Gastroesophageal sphincter (tissue), 3 donors: ENCODE measurements around the gene NFIL3.

ENCODE experiments used
- EP300 ChIP-seq: sonication (generic); formaldehyde crosslinking; IDR thresholded peaks from one replicate; pipeline ENCODE4 v1.6.1; 2017; ENCODE audit warnings: antibody characterized with exemption, mild to moderate bottlenecking
- POLR2A ChIP-seq, 2 donors: fragments of 450-650 bp; IDR thresholded peaks; one replicate each; pipeline ENCODE4 v1.6.1; 2017; ENCODE audit warnings: antibody characterized with exemption in 2 of 2, mild to moderate bottlenecking in 2 of 2, moderate library complexity in 1 of 2
- POLR2AphosphoS5 ChIP-seq: sonication (generic); formaldehyde crosslinking; IDR thresholded peaks from one replicate; pipeline ENCODE4 v1.6.1; 2017; ENCODE audit warnings: antibody characterized with exemption
- TF ChIP-seq, protein P1 (sequence below), 4 experiments: fragments of 200-600 bp in 2 of 4; fragments of 450-650 bp in 2 of 4; sonication (generic) in 1 of 4; IDR thresholded peaks; one replicate each; pipeline ENCODE4 v1.5.1; 2017 to 2019; ENCODE audit warnings: antibody characterized with exemption in 4 of 4, mild to moderate bottlenecking in 2 of 4, moderate library complexity in 2 of 4

DNA sequence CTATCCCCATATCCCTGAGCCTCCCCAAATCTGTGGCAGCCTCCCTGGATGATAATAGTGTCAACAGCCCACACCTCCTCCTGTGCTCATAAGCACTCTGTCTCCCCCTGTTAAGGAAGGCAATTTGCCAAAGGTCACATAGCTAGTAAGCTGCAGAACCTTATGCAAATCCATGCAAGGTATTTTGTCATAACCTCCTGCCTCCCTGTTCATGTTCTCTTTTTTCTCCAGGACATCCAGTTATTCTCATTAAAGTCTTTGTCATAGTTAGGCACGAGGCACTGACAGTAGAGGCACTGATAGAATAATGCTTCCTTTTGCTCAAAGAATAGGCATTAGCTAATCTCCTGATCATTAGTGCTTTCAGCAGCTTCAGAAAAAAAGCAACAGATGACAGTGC, 51.7 kb downstream of the NFIL3 start:
- TF ChIP-seq, protein P1, sequence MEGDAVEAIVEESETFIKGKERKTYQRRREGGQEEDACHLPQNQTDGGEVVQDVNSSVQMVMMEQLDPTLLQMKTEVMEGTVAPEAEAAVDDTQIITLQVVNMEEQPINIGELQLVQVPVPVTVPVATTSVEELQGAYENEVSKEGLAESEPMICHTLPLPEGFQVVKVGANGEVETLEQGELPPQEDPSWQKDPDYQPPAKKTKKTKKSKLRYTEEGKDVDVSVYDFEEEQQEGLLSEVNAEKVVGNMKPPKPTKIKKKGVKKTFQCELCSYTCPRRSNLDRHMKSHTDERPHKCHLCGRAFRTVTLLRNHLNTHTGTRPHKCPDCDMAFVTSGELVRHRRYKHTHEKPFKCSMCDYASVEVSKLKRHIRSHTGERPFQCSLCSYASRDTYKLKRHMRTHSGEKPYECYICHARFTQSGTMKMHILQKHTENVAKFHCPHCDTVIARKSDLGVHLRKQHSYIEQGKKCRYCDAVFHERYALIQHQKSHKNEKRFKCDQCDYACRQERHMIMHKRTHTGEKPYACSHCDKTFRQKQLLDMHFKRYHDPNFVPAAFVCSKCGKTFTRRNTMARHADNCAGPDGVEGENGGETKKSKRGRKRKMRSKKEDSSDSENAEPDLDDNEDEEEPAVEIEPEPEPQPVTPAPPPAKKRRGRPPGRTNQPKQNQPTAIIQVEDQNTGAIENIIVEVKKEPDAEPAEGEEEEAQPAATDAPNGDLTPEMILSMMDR (IDR thresholded peaks at IDR 0.05): no peak
- TF ChIP-seq POLR2A (IDR thresholded peaks at IDR 0.05) (no peak), POLR2AphosphoS5 (no peak), EP300 (no peak)
